GM18517 (cell line): ENCODE measurements around the gene EIF2AK2.

ENCODE experiments used
- ATAC-seq: cut with Tn5 transposase; IDR thresholded peaks from one replicate; pipeline ENCODE4 v1.9.1; 2021; ENCODE audit warnings: mild to moderate bottlenecking, moderate library complexity; ENCODE audit not compliant: unreplicated experiment

The EIF2AK2 gene

DNA sequence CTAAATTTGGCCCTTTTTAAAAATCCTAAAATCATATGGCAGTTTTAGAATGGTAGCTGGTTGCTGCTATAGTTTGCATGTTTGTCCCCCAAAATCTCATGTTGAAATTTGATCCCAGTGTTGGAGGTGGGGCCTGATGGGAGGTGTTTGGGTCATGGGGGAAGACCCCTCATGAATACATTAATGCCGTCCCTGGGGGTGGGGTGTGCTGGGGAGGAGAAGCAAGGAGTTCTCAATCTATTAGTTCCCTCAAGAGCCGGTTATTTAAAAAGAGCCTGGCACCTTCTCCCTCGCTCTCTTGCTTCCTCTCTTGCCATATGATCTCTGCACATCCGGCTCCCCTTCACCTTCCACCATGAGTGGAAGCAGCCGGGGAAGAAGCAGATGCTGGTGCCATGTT lies 51.6 kb downstream of the EIF2AK2 start:
- no peak for ATAC-seq

DNA sequence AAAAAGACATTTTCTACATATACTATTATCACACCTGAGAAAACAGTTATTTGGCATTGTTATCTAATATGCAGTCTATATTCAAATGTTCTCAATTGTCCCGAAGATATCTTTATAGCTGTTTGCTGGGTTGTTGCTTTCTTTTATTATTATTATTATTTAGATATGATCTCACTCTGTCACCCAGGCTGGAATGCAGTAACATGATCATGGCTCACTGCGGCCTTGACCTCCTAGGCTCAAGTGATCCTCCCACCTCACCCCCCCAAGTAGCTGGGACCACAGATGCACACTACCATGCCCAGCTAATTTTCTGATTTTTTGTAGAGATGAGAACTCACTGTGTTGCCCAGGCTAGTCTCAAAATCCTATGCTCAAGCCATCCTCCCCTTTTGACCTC lies 52.6 kb downstream of the EIF2AK2 start:
- ATAC-seq = no peak

DNA sequence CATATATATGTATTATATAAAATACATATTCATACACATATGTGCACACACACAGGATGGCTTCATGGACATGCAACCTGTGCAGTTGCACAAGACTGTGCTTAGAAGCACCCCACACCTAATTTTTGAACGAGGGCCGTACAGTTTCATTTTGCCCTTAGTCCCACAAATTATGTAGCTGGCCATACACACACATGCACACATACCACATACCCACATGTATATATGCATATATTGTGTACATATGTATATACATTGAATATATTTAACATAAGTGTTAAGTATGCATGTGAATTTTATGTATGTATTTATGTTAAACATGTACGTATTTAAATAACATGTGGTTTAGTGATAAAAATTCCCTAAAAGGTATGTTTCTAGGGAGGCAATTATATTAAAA lies 54.2 kb downstream of the EIF2AK2 start:
- ATAC-seq = no peak

DNA sequence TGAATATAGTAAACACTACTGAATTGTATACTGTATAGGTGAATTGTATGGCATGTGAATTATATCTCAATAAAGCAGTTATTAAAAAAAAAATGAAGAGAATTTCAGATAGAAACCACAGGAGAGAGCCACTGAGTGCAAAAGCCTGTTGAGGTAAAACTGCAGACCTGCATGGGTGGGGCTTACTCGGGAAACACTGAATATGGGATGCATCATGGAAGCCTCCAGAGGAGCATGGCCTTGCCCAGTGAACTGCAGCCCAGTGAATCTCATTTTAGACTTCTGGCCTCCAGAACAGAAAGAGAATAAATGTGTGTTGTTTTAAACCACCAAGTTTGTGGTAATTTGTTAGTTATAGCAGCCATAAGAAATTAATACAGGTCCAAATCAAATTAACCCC lies 56.7 kb downstream of the EIF2AK2 start:
- ATAC-seq = no peak

DNA sequence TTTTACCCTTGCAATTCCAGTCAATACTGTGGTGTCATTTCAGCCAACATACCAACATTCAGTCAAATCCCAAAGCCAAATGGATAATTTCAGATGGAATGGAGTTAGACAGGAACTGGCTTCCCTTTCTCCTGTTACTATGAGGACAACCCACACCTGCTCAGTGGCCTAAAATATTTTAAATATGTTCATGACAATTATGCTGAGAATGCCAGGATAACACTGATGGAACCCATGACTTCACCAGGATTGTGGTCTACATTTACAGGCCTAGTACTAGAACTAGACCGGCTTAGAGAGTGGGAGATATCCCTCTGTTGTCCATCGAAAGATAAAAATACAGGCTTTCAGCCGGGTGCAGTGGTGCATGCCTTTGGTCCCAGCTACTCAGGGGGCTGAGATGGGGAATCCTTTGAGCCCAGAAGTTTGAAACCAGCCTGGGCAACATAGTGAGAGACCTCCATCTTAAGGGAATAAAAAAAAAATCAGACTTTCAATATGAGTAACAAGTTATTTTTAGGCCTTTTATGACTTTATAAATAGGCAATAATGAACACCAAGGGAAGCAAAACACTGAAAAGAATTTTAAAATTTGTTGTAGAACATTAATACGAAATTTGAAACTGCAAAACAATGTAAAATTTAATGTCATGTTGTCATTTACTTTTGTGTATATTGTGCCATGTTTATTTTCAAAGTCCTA lies 58.2 kb downstream of the EIF2AK2 start:
- no peak for ATAC-seq

DNA sequence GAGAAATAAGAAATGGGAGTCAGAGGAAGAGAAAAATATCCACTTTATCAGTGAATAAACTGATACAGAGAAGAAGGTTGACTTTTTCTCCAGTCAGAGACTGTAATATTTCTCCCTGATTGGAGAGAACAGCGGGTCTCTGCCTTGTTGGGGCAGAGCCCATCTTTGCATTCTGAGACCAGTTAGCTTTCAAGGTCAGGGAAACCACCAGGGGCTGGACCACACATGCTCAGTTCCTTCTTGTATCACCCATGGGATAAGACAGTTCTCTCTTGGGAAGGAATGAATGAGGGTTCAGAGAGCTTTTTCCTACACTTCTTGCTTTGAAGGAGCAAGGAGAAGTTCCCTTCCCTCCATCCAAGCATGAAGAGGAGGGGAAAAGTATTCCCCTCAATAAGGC lies 60.2 kb downstream of the EIF2AK2 start:
- no peak for ATAC-seq

DNA sequence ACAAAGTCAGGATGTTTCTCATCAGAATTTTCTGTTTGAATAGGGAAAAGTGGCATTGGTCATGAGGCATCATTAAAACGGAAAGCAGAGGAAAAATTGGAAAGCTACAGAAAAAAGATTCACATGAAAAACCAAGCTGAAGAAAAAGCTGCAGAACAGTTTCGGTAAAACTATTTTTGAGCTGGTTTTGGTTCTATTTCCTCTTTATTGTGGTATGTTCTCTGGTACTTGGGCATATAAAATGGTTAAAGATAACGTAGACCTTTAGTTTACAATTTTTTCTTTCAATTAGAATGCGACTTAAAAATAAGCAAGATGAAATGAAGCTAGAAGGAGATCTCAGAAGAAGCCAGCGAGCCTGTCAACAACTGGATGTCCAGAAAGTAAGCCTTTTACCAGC lies 64.9 kb downstream of the EIF2AK2 start:
- ATAC-seq = peak; percentile 67

DNA sequence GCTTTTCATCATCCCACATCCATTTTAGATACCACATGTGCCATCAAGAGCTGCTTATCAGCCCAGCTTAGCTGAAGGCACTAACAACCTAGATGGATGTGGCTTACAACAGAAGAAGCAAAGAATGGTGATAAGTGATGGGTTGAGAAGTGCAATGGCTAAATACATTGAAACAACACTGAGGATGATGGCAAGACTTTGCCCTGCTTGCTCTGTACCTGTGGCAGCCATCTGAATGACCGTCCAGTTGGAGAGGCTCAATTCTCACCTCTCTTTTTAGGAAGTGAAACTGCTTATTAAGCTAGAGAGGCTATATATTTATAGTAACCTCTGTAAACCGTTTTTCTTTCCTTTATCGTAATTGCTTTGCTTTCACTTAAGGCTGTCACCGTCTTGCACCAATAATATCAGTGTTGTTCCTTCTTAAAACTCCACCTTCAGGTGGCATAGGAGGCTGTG lies 66.7 kb downstream of the EIF2AK2 start:
- peak; percentile 87 for ATAC-seq

DNA sequence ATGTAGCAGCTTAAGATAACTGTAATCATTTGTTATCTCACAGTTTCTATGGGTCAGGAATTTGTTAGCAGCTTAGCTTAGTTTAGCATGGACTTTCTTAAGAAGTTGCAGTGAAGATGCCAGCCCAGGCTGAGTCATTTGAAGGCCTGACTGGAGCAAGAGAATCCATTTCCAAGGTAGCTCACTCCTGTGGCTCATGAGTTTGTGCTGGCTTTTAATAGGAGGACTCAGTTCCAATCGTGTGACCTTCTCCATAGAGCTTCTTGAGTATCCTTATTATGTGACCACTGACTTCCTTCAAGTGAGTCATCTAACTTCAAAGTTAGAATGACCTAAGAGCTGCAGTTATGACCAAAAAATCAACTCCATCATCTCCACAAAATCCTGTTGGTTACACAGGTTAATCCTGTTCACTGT lies 71.0 kb downstream of the EIF2AK2 start:
- no peak for ATAC-seq

DNA sequence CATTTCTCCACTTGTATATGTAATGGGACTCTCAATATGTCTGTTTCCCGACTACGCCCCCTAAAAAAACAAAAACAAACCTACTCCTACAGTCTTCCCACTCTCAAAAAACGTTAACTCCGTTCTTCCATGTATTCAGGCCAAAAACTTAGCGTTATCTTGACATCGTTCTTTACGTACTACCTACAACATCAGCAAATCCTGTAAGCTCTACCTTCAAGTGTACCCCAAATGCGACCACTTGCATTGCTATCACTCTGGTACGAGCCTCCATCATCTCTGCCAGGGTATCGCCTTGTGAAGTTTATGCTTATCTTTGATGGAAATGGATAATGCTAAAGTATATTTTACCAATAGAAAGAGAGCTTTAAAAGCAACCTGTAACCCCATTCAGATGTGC lies 72.0 kb downstream of the EIF2AK2 start:
- peak; percentile 6 for ATAC-seq

DNA sequence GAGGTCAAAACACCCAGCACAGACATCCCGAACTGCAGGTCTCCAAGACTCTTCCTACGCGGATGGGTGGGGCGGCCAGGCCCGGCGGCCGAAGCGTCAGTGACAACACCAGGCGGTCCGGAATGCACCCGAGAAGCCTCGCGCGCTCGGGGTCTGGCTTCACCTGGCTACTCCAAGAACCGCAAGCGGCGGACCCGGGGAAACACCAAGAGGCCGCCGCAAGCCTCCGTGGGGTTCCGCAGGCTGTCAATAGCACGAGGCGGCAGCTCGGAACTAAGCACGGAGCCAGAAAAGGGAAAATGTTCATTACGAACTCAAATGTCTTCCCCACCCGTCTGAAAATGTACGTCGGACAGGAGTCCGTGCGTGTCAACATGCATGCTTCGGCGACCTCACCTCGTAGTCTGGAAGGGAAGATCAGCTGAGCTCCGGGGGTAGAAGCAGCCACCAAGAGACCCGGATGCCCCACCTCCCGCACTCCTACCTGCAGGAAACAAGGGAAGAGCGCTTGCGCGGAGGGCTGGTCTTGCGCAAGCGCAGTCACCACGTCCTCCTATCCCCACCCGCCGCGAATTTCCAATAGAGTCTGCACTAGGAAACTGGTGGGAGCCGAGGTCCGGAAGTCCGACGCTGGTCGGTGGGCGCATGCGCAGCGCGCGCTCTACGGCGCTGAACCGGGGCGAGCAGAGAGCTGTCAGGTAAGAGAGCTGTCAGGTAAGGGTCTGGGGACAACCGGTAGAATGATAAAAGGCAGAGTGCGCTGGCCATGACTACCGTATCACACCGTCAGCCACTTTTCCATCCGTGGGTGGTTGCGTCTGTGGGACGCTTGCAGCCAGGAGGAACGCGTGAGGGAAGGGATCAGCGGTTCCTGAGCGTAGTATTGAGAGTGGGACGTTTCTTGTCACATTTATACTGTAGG lies 72.6 kb downstream of the EIF2AK2 start, which contains the start of the genes GPATCH11 and HEATR5B:
TSS of gene GPATCH11 (plus strand) at position 646 of the 922 bp plus-strand sequence. CDS start 3,864 bp downstream, outside the sequence.
TSS of gene HEATR5B (minus strand) at position 500 of the 922 bp plus-strand sequence. CDS start 958 bp downstream, outside the sequence.
- ATAC-seq = peak; percentile 75

DNA sequence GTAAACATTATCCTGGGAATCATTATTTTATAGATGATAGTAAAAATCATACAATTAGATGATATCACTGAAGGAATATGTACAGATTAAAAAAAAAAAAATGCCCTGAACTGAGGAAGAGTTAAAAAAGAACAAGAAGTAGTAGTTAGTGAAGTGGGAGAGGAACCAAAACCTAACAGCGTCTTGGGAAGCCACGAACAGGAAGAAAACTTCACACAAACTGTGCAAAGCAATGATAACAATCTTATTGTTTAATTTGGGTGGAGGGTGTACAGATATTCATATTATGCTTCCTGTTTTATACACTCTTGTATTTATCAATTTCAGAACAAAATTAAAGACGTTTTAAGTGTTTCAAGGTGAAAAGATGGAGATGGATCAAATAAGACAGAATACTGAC lies 76.1 kb downstream of the EIF2AK2 start:
- ATAC-seq = no peak

DNA sequence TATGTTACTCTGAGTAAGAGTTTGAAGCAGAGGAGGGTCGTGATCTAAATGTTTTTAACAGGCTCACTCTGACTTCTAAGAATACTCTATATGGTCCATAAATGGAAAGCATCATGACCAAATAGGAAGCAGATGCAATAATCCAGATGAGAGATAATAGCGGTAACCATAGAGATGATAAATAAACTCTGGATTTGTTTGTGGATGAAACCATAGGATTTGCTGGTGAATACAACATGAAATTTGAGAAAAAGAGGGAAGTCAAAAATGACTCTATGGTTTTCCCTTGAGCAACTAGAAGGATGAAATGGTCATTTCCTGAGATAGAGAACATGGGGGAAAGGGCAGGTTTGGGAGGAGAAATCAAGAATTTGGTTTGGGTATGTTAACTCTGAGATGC lies 76.5 kb downstream of the EIF2AK2 start:
- no peak for ATAC-seq

DNA sequence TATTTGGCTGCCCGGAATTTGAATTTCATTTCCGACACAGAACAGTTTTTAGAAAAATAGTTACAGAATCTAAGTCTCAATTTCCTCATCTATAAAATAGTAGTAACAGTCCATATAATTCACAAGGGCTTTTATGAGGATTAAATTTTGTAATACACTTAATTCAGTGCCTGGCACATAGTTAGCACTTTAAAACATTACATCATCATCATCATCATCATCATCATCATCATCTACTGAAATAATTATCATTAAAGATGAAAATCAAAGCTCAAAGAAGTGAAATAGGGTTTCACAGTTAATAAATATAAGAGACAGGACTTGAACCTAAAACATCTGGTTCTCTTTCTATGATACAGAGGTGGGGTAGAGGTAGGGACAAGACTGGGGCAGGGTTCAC lies 85.8 kb downstream of the EIF2AK2 start:
- no peak for ATAC-seq

DNA sequence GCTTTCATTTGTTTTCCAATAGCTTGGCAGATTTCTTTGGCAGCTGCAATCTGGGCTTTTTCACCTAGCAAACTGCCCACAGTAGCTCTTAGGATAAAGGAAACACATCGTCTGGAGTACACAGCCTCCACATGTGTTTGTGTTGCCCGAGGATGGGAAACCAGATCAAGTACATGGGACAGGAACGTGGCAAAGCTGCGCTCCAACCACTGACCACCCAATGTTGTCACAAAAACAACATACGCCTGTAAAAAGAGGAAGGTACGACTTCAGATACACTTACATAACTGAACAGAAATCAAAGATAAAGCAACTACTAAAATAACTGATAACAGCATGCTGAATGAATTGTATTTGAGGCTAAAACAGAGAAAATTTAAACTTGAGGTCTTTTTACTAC lies 88.1 kb downstream of the EIF2AK2 start:
- ATAC-seq = no peak

DNA sequence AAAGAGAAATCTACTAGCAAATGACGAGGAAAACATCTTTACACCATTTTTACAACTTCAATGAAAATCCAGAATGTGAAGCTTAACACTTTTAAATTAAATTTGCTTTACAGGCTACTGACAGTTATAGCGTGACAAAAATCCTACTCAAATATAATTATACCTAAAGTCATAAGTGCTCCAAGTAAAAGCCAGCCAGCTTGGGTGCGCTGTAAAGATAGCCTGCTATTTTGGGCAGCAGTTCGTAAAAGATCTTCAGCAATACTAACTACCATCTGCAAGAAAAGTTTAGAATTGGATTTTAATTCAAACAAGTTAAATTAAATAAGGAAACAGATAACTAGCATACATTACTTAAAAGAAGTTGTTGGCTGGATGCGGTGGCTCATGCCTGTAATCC lies 95.0 kb downstream of the EIF2AK2 start:
- ATAC-seq = no peak

DNA sequence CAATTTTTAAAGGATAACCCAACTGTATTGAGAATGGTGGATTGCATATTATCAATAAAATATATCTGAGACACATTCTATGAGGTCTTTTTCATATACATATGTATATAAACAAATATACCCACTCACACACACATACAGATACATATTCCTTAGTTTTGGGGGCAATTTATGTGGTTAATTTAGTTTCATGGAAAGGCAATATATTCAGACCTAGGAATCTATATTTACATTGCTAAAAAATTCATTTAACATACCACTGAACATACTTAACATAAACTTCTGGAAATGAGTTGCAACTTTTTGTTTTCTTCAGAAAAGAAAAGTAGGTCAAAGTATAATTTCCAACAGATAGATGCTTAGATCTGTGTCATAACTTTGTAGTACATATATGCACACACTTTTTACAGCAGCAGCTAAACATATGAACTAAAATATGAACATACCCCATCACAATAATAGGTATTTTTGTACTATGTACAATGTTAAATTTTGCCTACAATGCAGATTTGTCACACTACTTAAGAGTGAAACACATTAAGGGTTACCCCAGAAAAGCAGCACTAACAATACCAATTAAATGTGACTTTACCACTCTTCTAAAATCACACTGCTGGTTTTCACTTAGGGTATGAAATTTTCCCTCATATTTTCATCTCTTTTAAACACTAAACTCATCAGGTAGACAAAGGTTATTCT lies 95.6 kb downstream of the EIF2AK2 start:
- no peak for ATAC-seq

DNA sequence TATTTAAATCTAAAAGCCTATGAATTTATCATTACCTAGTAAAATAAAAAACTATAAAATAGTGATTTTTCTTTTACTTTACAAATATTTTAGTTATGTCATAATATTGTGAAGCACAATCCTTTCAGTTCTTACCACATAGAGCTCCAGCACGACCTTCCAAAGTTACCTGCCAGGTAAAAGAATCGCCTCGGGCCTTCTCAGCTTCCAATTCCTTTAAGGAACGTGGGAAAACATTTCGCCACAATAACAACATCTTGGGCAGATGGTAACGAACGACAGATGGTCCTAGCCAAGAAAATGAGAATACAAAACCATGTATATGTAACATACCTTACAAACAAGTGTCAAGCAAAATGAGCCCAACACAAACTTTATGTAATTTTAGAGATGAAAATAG lies 96.3 kb downstream of the EIF2AK2 start:
- ATAC-seq = no peak

DNA sequence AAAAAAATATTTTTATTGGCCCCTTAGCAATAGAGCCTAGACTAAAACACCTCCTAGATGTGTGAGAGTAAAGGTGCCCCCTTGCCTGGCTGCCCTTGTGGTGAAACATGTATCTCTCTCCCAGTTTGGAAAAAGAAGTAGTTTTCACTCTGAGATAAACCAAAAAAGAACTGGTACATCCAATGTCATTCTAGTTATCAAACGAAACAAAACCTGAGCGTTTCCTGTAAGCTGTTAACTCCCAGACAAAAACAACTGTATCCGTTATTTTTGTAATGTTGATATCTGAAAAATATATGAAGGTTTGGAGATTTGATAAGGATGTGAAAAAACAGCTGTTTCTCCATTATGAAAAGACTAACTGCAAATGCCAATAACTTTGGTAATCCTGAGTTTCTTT lies 96.9 kb downstream of the EIF2AK2 start:
- ATAC-seq = no peak

DNA sequence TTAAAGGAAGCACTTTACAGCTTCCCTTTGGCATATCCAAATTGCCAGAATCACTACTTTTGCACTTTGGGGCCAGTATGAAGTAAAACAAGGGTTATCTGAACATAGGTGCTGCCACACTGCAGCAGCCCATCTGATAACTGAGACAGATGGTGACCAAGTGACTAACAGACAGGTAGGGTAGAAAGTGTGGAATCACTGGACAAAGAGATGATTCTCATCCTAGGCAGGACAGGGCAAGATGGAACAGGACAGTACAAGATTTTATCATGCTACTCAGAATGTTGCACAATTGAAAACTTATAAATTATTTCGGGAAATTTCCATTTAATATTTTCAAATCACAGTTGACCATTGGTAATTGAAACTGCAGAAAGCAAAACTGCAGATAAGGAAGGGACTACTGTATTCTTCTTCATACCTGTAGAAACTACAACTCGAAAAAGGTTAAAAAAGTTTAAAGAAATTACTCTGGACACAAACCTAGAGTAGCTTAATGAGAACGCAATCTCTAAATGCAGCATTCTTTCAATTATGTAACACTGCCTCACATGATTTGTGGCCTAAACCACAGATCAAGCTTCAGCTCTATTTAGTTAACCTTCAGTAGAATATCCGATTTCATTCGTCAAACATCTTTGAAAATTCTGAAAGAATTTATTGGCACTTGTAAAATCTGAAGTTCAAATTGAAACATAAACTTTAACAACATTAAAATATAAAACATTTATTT lies 104.0 kb downstream of the EIF2AK2 start:
- no peak for ATAC-seq
